ENCODE data around the gene CCDC47. TPM values are rescaled to one million over a fixed set of nuclear protein-coding genes. Genes with fewer than 3 reads are reported as not detected.

CCDC47 gene, protein sequence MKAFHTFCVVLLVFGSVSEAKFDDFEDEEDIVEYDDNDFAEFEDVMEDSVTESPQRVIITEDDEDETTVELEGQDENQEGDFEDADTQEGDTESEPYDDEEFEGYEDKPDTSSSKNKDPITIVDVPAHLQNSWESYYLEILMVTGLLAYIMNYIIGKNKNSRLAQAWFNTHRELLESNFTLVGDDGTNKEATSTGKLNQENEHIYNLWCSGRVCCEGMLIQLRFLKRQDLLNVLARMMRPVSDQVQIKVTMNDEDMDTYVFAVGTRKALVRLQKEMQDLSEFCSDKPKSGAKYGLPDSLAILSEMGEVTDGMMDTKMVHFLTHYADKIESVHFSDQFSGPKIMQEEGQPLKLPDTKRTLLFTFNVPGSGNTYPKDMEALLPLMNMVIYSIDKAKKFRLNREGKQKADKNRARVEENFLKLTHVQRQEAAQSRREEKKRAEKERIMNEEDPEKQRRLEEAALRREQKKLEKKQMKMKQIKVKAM
- total RNA-seq: 86.4 and 114 TPM in 2 replicates

DNA sequence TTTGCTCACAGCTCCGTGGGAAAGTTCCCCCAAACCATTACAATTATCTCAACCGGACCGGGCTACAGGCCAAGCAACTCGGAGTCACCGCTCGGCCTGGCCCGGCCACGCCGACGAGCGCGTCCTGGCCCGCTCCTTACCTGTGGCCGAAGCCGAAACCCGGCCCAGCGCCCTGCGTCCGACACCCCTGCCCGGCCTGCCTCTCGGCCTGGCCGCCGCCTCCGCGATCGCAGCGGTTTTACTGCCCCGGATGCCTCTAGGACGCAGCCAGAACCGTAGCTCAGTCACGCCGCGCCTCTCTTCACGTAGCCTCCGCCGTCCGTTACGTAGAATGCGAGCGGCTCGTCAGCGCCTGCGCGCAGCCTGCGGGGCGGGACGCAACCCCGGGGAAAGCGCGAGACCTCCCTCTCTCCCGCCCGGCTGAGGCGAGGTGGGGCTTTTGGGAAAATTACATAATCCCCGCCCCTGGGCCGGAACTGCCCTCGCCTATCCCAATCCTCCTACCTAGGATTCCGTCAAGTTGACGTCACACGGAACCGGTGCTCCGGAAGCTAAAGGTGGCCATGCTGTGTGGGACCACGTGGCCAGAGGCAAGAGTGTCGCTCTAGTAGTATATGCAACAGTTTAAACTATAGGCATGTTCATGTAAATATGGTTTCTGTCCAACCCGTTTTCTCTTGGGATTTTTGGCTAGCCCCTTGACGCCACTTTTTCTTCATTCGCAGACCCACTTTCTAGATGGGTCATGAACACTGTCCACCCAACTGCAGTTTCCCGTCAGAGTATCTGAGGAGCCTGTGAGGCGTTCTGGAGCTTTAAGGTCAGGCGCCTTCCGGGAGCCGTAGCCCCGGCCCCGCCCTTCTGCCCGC lies at the start of gene CCDC47:
CCDC47 (minus strand) TSS at position 326 of the 869 bp plus-strand sequence. CDS start 7,422 bp downstream, outside the sequence.

DNA sequence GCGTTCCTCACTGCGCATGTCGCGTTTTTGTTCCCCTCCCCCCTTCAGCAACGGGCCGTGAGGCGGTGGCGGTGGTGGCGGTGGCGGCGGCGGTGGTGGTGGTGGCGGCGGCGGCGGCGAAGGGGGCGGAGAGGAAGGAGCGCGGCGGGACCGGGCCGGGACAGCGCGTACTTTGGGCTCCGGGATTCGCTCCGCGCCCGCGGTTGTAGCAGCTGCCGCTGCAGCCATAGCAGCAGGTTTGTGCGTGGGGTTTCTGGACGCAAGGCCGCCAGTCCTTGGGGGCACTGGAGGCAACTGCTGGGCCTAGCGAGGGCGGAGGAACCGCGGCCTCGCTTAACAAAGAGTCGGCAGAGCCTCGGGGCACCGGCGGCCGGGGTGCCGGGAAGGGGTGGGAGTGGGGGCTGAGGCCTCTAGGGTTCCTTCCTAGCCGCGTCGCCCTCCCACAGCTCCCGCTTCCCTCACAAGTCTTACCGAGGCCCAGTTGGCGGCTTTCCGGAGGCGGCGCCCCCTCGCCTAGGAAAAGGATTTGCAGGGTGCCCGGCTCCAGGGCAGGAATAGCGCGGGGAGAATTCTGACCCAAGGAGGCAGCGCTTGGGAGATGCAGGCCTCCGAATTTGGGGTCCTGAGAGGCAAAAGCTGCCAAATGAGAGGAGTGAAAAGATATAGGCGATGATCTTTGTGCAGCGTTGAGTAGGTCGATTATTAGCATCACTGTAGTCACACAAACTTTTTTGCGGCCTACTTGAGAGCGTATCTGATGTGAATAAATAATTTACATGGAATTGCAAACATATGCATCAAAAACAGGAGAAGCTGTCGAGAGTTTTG lies 958 bp upstream of the CCDC47 start, which contains the start of gene DDX42:
DDX42 (plus strand) TSS at position 30 of the 828 bp plus-strand sequence. CDS start 12,880 bp downstream, outside the sequence.

DNA sequence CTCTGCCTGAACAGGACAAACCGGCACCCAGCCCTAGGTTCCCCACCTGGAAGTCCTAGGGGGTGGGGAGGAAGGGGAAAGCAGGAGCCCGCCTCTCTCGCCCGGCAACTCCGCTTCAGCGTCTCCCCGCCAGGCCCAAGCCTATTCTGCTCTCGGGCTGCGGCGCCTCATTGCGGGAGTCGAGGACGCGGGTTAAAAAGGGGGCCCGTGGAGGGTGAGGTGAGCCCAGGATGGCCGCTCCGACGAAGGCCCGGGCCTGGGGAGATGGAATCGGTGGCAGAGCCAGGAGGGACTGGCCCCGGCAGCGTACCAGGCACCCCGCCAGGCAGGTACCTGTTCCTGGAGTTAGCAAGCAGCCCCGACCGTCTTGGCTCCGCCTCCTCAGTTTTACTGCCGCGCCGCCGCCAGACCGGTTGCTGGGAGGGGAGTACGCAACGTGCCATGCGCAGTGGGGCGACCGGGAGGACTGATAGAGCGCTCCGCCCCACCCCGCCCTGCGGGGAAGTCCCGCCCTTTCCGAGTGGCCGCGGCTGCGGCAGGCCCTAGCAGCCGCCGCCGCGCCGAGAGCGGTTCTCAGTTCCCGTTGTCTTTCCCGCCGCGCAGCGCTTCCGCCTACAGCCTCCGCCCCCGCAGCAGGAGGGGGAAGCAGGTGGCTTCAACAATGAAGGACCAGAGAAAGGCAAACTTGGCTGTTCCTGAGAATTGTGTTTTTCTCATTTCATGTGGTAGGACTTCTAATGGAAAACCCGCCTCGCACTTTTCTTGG lies 31.8 kb downstream of the CCDC47 start, which contains the start of gene STRADA:
STRADA (minus strand) TSS at position 392 of the 766 bp plus-strand sequence. CDS start 13,430 bp downstream, outside the sequence.

DNA sequence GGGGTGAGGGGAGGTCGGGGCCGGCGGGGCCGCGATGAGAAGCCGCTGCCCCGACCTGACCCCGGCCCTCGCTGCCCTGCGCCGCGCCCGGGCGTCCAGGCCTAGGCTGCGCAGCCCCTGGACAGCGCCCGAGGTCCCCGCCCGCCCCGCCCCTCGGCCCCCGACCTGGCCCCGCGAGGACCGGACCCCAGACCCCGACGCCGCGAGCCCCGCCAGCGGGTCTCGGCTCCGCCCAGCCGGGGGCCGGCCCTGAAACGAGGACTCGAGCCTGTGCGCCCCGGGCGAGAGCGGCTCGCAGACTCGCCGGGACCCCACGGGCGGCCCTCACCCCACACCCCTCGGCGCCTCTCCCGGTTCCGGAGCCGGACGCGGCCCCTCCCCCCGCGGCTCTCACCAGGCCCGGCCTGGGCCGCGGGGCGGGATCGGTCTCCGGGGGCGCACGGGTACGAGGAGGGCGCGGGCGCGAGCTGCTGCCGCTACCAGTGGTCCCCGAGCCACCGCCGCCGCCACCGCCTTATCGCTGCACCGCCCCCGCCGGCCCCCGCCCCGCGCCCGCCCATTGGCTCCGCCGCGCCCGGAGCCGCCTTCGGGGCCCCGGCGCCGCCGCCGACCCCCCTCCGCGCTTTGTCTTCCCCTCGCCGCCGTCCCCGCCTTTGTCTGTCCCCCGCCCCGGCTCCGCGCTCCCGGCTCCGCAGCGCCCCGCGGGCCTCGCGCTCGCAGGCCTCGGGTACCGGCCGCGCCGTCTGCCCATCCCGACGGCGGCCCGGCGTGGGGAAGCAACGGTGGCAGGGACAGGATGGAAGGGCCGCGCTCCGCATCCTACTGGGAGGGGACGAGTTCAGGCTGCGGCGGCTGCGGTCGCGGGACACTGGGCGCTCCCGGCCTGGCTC lies 73.5 kb downstream of the CCDC47 start, which contains the start of gene LIMD2:
LIMD2 (minus strand) TSS at position 488 of the 890 bp plus-strand sequence. CDS start 827 bp downstream, outside the sequence.

Other genes with a start within 250 kb of the CCDC47 start
- gene DCAF7, start 223.1 kb downstream of the CCDC47 start, total RNA-seq: 15.3 and 20.5 TPM in 2 replicates
- 25.4 and 27.0 TPM in 2 replicates for gene TACO1, start 172.7 kb downstream of the CCDC47 start, total RNA-seq
- gene MAP3K3, start 151.2 kb downstream of the CCDC47 start, total RNA-seq: 70.2 and 84.3 TPM in 2 replicates
- gene LIMD2, start 73.5 kb downstream of the CCDC47 start, total RNA-seq: 28.3 and 28.4 TPM in 2 replicates
- 11.7 and 25.4 TPM in 2 replicates for gene STRADA, start 31.8 kb downstream of the CCDC47 start, total RNA-seq
- gene DDX42, start 573 bp upstream of the CCDC47 start, total RNA-seq: 64.6 and 65.4 TPM in 2 replicates
- 94.2 and 101 TPM in 2 replicates for gene PSMC5, start 53.8 kb upstream of the CCDC47 start, total RNA-seq
- 60.3 and 94.8 TPM in 2 replicates for gene FTSJ3, start 54.1 kb upstream of the CCDC47 start, total RNA-seq
- gene SMARCD2, start 69.1 kb upstream of the CCDC47 start, total RNA-seq: 64.1 and 83.2 TPM in 2 replicates
- gene CSH2, start 100.1 kb upstream of the CCDC47 start, total RNA-seq: not detected in 2 replicates
- gene GH2, start 108.3 kb upstream of the CCDC47 start, total RNA-seq: not detected in 2 replicates
- not detected in 2 replicates for gene CSH1, start 123.0 kb upstream of the CCDC47 start, total RNA-seq
- gene CSHL1, start 137.7 kb upstream of the CCDC47 start, total RNA-seq: not detected in 2 replicates
- not detected in 2 replicates for gene GH1, start 145.2 kb upstream of the CCDC47 start, total RNA-seq
- 0.65 and 2.0 TPM in 2 replicates for gene CD79B, start 158.7 kb upstream of the CCDC47 start, total RNA-seq
- gene SCN4A, start 199.3 kb upstream of the CCDC47 start, total RNA-seq: under 0.01 TPM in 1 of 2 replicates, not detected in the other
- 0.30 and 0.32 TPM in 2 replicates for gene PRR29, start 224.8 kb upstream of the CCDC47 start, total RNA-seq
- 743 and 963 TPM in 2 replicates for gene ICAM2, start 247.0 kb upstream of the CCDC47 start, total RNA-seq

Measured in epithelial cell of umbilical artery (primary cell).